Parathyroid adenoma (tissue), 2 donors: ENCODE data around the gene SLC44A5.

Experiments used
- H2AFZ ChIP-seq: fragments of 300-600 bp; sonication (generic); one replicate; pipeline ENCODE4 v1.7.0; 2017; ENCODE audit warnings: antibody characterized with exemption, mild to moderate bottlenecking
- H3K27ac ChIP-seq: fragments of 300-600 bp; sonication (generic); one replicate; pipeline ENCODE4 v1.7.0; 2017
- H3K27me3 ChIP-seq: fragments of 300-600 bp; sonication (generic); one replicate; pipeline ENCODE4 v1.7.0; 2017; ENCODE audit warnings: low read length; ENCODE audit not compliant: control insufficient read depth, insufficient read depth
- H3K36me3 ChIP-seq: fragments of 300-600 bp; sonication (generic); one replicate; pipeline ENCODE4 v1.7.0; 2017; ENCODE audit warnings: low read length; ENCODE audit not compliant: control insufficient read depth, insufficient read depth
- H3K4me1 ChIP-seq: fragments of 300-600 bp; sonication (generic); one replicate; pipeline ENCODE4 v1.7.0; 2017; ENCODE audit warnings: control low read depth
- H3K4me2 ChIP-seq: fragments of 300-600 bp; sonication (generic); one replicate; pipeline ENCODE4 v1.7.0; 2017; ENCODE audit warnings: low read length
- H3K4me3 ChIP-seq: fragments of 300-600 bp; sonication (generic); one replicate; pipeline ENCODE4 v1.7.0; 2017; ENCODE audit warnings: low read depth, low read length
- H3K79me2 ChIP-seq: fragments of 300-600 bp; sonication (generic); one replicate; pipeline ENCODE4 v1.7.0; 2017; ENCODE audit warnings: control low read depth
- H3K9ac ChIP-seq: fragments of 300-600 bp; sonication (generic); one replicate; pipeline ENCODE4 v1.7.0; 2017; ENCODE audit warnings: mild to moderate bottlenecking
- H3K9me3 ChIP-seq: fragments of 300-600 bp; sonication (generic); one replicate; pipeline ENCODE4 v1.7.0; 2017; ENCODE audit warnings: low read length; ENCODE audit not compliant: control insufficient read depth
- TF ChIP-seq, protein P1 (sequence below): fragments of 300-600 bp; sonication (generic); IDR thresholded peaks from one replicate; pipeline ENCODE4 v1.7.0; 2017; ENCODE audit warnings: antibody characterized with exemption, mild to moderate bottlenecking
- donor health status: primary hyperparathyroidism.

SLC44A5 gene

DNA sequence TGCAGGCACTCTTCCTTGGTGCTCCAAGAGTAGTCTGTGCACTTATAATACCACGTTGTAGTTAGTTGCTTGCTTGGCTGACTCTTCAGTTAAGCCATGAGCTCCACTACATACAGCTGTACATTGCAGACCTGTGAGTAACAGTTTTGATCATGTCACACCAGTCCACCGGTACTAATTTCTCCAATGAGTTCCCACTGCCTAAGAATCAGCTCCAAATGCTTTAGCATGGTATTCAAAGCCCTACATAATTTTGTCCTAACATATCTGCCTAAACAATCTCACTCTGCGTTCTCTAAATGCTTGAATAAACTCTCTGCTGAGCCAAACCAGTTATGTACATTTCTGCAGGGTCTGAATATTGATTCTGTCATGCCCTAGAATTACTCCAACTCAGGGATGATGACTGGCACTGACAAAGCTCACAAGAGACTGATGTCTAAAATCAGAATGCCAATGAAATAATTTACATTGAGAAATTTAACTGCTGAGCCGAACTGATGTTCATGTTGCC lies 276.0 kb downstream of the SLC44A5 start:
- H3K4me2 ChIP-seq: no peak overlapping the region
- no peaks in the 10 kb centered on the region for H3K27me3 ChIP-seq
- no peaks in the 10 kb centered on the region for H3K4me1 ChIP-seq
- H3K9ac ChIP-seq: no peak overlapping the region
- H3K36me3 ChIP-seq: no peaks in the 10 kb centered on the region
- H3K79me2 ChIP-seq: no peaks in the 10 kb centered on the region
- H3K4me3 ChIP-seq: no peak overlapping the region
- no peak overlapping the region for H3K27ac ChIP-seq
- no peak overlapping the region for H2AFZ ChIP-seq
- no peaks in the 10 kb centered on the region for H3K9me3 ChIP-seq
- TF ChIP-seq, protein P1, sequence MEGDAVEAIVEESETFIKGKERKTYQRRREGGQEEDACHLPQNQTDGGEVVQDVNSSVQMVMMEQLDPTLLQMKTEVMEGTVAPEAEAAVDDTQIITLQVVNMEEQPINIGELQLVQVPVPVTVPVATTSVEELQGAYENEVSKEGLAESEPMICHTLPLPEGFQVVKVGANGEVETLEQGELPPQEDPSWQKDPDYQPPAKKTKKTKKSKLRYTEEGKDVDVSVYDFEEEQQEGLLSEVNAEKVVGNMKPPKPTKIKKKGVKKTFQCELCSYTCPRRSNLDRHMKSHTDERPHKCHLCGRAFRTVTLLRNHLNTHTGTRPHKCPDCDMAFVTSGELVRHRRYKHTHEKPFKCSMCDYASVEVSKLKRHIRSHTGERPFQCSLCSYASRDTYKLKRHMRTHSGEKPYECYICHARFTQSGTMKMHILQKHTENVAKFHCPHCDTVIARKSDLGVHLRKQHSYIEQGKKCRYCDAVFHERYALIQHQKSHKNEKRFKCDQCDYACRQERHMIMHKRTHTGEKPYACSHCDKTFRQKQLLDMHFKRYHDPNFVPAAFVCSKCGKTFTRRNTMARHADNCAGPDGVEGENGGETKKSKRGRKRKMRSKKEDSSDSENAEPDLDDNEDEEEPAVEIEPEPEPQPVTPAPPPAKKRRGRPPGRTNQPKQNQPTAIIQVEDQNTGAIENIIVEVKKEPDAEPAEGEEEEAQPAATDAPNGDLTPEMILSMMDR: no peak

DNA sequence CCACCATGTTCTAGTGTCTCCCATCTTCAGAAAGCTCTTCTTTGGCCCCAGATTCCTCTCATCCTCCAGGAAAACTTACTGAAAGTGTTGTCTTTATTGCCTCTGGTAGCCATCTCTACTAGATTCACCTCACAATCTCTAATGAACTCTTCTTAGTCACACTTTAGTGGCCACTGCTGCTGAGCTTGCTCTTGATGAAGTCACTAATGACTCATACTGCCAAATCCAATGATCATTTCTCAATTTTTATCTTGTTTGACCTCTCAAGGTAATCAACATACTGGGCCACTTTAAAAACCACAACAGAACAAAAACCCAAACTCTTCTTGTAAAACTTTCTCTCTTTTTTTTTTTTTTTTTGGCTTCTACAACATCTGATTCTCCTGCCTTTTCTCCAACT lies 280.3 kb downstream of the SLC44A5 start:
- Histone ChIP-seq H3K79me2 (no peaks in the 10 kb centered on the region), H3K27ac (no peak overlapping the region)

DNA sequence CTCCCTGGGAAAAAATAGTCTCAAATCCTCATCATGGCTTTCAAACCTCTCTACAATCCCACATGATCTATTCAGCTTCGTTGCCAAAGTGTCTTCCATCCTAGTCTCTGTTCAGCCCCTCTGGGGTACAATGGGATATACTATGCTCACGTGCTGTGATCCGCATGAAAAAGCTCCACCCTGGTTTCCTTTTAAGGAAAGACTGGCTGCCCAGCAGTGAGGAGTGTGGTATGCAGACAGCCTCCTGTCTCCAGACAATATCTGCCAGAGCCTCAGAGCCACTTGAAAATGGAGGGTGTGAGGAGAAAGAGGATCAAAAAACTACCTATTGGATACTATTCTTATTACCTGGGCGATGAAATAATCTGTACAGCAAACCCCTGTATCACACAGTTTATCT lies 282.2 kb downstream of the SLC44A5 start:
- no peaks in the 10 kb centered on the region for H3K79me2 ChIP-seq
- H3K27me3 ChIP-seq: no peaks in the 10 kb centered on the region
- no peak overlapping the region for H3K4me3 ChIP-seq
- no peaks in the 10 kb centered on the region for H3K4me1 ChIP-seq
- no peak overlapping the region for H3K4me2 ChIP-seq
- H3K9me3 ChIP-seq: no peaks in the 10 kb centered on the region
- TF ChIP-seq, protein P1: no peak
- no peak overlapping the region for H3K9ac ChIP-seq
- H3K36me3 ChIP-seq: no peaks in the 10 kb centered on the region
- H3K27ac ChIP-seq: no peak overlapping the region
- no peak overlapping the region for H2AFZ ChIP-seq

More for the DNA sequence above, 280.3 kb downstream of the SLC44A5 start:
- Histone ChIP-seq H3K36me3 (no peaks in the 10 kb centered on the region), H2AFZ (no peak overlapping the region), H3K4me1 (no peaks in the 10 kb centered on the region), H3K9me3 (no peaks in the 10 kb centered on the region), H3K9ac (no peak overlapping the region), H3K4me2 (no peak overlapping the region), H3K4me3 (no peak overlapping the region), H3K27me3 (no peaks in the 10 kb centered on the region)
- TF ChIP-seq, protein P1: no peak

DNA sequence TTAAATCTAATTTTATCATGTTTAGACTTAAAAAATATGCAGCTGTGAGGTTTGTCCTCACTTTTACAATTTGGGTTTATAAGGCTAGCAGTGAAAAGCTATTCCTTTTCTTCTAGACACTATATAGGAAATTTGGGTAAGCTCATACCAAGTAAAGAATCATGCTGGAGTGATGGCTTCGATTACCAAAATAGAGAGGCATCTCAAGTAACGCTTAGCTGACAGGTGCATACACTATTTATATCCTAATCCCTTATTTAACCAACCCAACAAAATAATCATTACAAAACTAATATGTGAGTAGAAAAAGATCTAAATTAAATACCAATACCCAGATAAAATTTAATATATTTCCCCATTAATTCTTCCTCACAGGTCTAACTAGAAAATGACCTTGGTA lies 283.5 kb downstream of the SLC44A5 start:
- Histone ChIP-seq H3K4me2 (no peak overlapping the region), H3K27ac (no peak overlapping the region), H3K79me2 (no peaks in the 10 kb centered on the region), H3K9ac (no peak overlapping the region), H3K9me3 (no peaks in the 10 kb centered on the region), H3K4me1 (no peaks in the 10 kb centered on the region), H3K27me3 (no peaks in the 10 kb centered on the region), H3K4me3 (no peak overlapping the region), H3K36me3 (no peaks in the 10 kb centered on the region), H2AFZ (no peak overlapping the region)
- TF ChIP-seq, protein P1: no peak

DNA sequence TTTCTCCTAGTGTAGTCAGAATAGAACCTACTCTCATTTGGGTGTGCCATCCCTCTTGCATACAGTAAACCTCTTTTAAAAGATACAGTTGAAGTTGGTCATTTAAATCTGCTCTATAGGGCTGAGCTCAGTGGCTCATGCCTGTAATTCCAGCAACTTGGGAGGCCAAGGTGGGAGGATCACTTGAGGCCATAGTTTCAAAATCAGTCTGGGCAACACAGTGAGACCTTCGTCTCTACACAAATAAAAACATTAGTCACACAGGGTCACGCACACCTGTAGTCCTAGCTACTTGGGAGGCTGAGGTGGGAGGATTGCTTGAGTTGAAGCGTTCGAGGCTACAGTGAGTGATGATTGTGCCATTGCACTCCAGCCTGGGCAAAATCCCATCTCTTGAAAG lies 292.9 kb downstream of the SLC44A5 start:
- H2AFZ ChIP-seq: no peak overlapping the region
- no peak overlapping the region for H3K4me3 ChIP-seq
- no peaks in the 10 kb centered on the region for H3K27me3 ChIP-seq
- no peak overlapping the region for H3K9ac ChIP-seq
- TF ChIP-seq, protein P1: no peak
- H3K4me1 ChIP-seq: no peaks in the 10 kb centered on the region
- no peaks in the 10 kb centered on the region for H3K79me2 ChIP-seq
- no peaks in the 10 kb centered on the region for H3K36me3 ChIP-seq
- no peaks in the 10 kb centered on the region for H3K9me3 ChIP-seq
- no peak overlapping the region for H3K27ac ChIP-seq
- no peak overlapping the region for H3K4me2 ChIP-seq
